Nephron progenitor cell (in vitro differentiated cells): ENCODE data around the gene SLC35B4.
A peak's percentile ranks its signal among the peaks of the same experiment; 100 is the strongest.

Experiments
- DNase-seq: peaks from one replicate; pipeline ENCODE4 v3.0.0; 2021
- H3K27ac Mint-ChIP-seq: 2 replicates; pipeline ENCODE4 v1.8.0; 2021; ENCODE audit warnings: mild to moderate bottlenecking, moderate library complexity, mixed read lengths
- H3K27me3 Mint-ChIP-seq: 2 replicates; pipeline ENCODE4 v1.8.0; 2021; ENCODE audit warnings: mild to moderate bottlenecking, low read depth, mixed read lengths; ENCODE audit not compliant: poor library complexity
- H3K36me3 Mint-ChIP-seq: 2 replicates; pipeline ENCODE4 v1.8.0; 2021; ENCODE audit warnings: low read depth, mixed read lengths
- H3K4me1 Mint-ChIP-seq: 2 replicates; pipeline ENCODE4 v1.8.0; 2021; ENCODE audit warnings: mixed read lengths
- H3K4me3 Mint-ChIP-seq: 2 replicates; pipeline ENCODE4 v1.8.0; 2021; ENCODE audit warnings: mild to moderate bottlenecking, moderate library complexity, mixed read lengths
- H3K9me3 Mint-ChIP-seq: 2 replicates; pipeline ENCODE4 v1.8.0; 2021; ENCODE audit warnings: mild to moderate bottlenecking, moderate library complexity, mixed read lengths
- TF ChIP-seq, protein P1 (sequence below): fragments of 200-600 bp; sonication (generic); IDR thresholded peaks from 2 replicates; pipeline ENCODE4 v1.5.0; 2021; ENCODE audit warnings: antibody characterized with exemption

Gene SLC35B4

DNA sequence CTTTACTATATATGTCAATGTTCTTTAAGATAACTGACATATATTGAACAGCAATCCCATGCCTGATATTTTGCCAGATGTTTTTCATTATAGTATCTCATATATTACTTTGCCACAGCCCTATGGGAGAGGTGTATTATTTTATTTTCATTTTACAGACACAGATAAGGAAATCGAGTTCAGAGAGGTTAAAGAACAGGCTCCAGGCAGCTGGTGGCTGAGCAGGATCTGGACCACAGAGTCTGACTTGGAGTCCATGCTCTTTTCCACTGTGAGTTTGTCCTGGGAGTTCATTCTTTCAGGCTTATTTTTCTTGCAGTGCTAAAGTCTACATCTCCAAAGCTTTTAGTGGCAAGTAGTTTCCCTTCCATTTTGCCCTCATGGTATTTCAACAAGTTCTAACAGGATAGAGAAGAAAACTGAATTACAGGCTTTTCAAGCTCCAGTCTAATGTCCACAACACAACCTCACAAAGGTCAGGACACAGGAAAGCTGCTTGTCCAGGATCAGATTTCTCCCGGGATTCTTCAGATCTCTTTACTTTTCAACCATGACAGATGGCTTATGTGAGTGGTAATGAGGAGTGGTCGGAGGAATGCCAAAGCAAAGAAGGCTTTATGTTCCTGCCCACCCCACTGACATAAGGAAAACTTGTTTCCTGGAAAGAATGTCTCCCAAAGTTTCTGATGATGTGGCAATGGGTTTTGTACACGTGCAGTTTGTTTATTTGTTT lies 13.1 kb upstream of the SLC35B4 start:
- H3K36me3 Mint-ChIP-seq, result no peaks in the 10 kb centered on the region
- no peak for DNase-seq
- H3K4me3 Mint-ChIP-seq, result peak overlapping the region; percentile 14
- peaks cover 29% of the 10 kb centered on the region for H3K4me1 Mint-ChIP-seq
- peaks cover 18% of the 10 kb centered on the region for H3K27me3 Mint-ChIP-seq
- TF ChIP-seq, protein P1, sequence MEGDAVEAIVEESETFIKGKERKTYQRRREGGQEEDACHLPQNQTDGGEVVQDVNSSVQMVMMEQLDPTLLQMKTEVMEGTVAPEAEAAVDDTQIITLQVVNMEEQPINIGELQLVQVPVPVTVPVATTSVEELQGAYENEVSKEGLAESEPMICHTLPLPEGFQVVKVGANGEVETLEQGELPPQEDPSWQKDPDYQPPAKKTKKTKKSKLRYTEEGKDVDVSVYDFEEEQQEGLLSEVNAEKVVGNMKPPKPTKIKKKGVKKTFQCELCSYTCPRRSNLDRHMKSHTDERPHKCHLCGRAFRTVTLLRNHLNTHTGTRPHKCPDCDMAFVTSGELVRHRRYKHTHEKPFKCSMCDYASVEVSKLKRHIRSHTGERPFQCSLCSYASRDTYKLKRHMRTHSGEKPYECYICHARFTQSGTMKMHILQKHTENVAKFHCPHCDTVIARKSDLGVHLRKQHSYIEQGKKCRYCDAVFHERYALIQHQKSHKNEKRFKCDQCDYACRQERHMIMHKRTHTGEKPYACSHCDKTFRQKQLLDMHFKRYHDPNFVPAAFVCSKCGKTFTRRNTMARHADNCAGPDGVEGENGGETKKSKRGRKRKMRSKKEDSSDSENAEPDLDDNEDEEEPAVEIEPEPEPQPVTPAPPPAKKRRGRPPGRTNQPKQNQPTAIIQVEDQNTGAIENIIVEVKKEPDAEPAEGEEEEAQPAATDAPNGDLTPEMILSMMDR, result no peak
- H3K27ac Mint-ChIP-seq, result peak overlapping the region; percentile 44
- H3K9me3 Mint-ChIP-seq, result peaks cover under 1% of the 10 kb centered on the region

GRCh38 chr7:134328900-134329299 lies 12.2 kb upstream of the SLC35B4 start:
- H3K4me3 Mint-ChIP-seq, result no peak overlapping the region
- peaks cover 22% of the 10 kb centered on the region for H3K27me3 Mint-ChIP-seq
- no peaks in the 10 kb centered on the region for H3K36me3 Mint-ChIP-seq

DNA sequence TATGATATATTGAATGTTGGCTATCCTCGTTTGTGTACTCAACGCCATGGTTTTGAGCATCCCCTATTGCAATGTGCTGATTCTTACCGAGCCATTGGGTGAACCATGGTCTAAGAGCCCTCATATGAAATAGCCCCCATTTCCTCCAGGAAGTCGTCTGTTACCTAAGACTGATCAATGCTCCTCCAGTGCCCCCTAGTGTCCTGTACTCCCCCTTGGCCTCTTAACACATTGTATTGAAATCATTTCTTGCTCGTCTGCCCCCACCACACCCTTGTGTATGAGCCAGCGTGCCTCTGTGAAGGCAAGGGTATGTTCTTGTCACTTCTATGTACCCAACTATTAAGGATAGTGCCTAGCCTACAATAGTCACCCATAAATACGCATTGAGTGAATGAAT lies 11.2 kb upstream of the SLC35B4 start:
- peaks cover 29% of the 10 kb centered on the region for H3K4me1 Mint-ChIP-seq
- no peak overlapping the region for H3K4me3 Mint-ChIP-seq
- H3K9me3 Mint-ChIP-seq, result no peaks in the 10 kb centered on the region
- no peak overlapping the region for H3K27ac Mint-ChIP-seq
- peak; percentile 53 for DNase-seq
- TF ChIP-seq, protein P1, result peak; percentile 46
- H3K36me3 Mint-ChIP-seq, result no peaks in the 10 kb centered on the region
- H3K27me3 Mint-ChIP-seq, result peaks cover 20% of the 10 kb centered on the region

More at GRCh38 chr7:134328900-134329299, 12.2 kb upstream of the SLC35B4 start:
- Mint-ChIP-seq H3K9me3 (no peaks in the 10 kb centered on the region), H3K27ac (no peak overlapping the region), H3K4me1 (peaks cover 29% of the 10 kb centered on the region)
- TF ChIP-seq, protein P1, result no peak
- DNase-seq, result no peak

DNA sequence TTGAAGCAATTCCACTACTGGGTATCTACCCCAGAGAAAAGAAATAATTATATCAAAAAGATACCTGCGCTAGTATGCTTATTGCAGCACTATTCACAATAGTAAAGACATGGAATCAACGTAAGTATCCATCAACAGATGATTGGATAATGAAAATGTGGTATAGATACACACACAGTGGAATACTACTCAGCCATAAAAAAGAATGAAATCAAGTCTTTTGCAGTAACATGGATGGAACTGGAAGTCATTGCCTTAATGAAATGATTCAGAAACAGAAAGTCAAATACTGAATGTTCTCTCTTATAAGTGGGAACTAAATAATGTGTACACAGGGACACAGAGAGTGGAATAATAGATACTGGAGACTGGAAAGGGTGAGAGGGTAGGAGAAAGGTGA lies 7.4 kb upstream of the SLC35B4 start:
- Mint-ChIP-seq H3K4me1 (peaks cover 2% of the 10 kb centered on the region), H3K27ac (no peak overlapping the region), H3K4me3 (no peak overlapping the region), H3K36me3 (no peaks in the 10 kb centered on the region), H3K27me3 (peaks cover 28% of the 10 kb centered on the region), H3K9me3 (no peaks in the 10 kb centered on the region)
- TF ChIP-seq, protein P1, result no peak
- DNase-seq, result no peak

GRCh38 chr7:134320201-134320600 lies 3.5 kb upstream of the SLC35B4 start:
- TF ChIP-seq, protein P1, result no peak
- no peak overlapping the region for H3K4me3 Mint-ChIP-seq
- no peak for DNase-seq
- H3K4me1 Mint-ChIP-seq, result peaks cover 16% of the 10 kb centered on the region
- no peak overlapping the region for H3K27ac Mint-ChIP-seq
- no peaks in the 10 kb centered on the region for H3K9me3 Mint-ChIP-seq
- H3K36me3 Mint-ChIP-seq, result no peaks in the 10 kb centered on the region
- peaks cover 20% of the 10 kb centered on the region for H3K27me3 Mint-ChIP-seq

DNA sequence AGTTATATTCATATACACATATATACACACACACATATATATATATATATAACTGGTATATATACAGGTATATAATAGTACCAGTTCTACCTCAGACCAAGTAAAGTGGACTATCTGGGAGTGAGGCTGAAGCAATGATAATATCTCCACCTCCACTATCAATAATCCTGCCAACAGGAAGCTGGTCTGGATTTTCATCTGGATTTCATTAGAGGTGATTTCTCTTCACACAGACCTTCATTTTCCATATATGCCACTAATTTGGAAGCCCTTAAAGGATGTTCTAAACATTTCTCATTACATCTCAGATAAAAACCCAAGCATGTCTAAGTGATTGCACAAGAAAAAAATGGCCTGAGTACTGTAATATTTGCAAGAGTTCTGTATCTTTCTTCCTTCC lies 1.7 kb upstream of the SLC35B4 start:
- Mint-ChIP-seq H3K4me3 (no peak overlapping the region), H3K4me1 (peaks cover 22% of the 10 kb centered on the region), H3K9me3 (no peaks in the 10 kb centered on the region), H3K27me3 (peaks cover 16% of the 10 kb centered on the region), H3K36me3 (no peaks in the 10 kb centered on the region), H3K27ac (no peak overlapping the region)
- DNase-seq, result no peak
- TF ChIP-seq, protein P1, result no peak
